Gastroesophageal sphincter (tissue), 3 donors: ENCODE results near the gene CCDC73.

Experiments used
- POLR2AphosphoS5 ChIP-seq: sonication (generic); formaldehyde crosslinking; IDR thresholded peaks from one replicate; pipeline ENCODE4 v1.6.1; 2017; ENCODE audit warnings: antibody characterized with exemption
- TF ChIP-seq, protein P1 (sequence below), 4 experiments: fragments of 200-600 bp in 2 of 4; fragments of 450-650 bp in 2 of 4; sonication (generic) in 1 of 4; IDR thresholded peaks; one replicate each; pipeline ENCODE4 v1.5.1; 2017 to 2019; ENCODE audit warnings: antibody characterized with exemption in 4 of 4, mild to moderate bottlenecking in 2 of 4, moderate library complexity in 2 of 4

DNA sequence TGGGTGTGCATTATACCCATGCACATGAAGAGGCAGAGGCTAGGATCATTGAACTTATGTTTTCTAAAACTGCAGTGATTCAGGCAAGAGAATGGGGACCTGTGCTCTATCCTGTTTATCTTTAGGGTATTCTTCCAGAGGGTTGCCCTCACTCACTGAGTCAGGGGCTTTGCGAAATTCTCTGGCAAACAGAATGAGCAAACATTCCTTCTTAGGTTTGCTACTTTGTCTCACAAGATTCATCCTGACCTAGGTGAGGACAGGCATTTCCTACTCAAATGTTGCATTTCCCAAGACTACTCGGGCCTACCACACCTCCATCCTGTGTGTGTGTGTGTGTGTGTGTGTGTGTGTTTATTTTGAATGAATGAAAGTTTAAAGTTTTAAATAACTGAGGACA lies 213.5 kb downstream of the CCDC73 start:
- TF ChIP-seq, protein P1, sequence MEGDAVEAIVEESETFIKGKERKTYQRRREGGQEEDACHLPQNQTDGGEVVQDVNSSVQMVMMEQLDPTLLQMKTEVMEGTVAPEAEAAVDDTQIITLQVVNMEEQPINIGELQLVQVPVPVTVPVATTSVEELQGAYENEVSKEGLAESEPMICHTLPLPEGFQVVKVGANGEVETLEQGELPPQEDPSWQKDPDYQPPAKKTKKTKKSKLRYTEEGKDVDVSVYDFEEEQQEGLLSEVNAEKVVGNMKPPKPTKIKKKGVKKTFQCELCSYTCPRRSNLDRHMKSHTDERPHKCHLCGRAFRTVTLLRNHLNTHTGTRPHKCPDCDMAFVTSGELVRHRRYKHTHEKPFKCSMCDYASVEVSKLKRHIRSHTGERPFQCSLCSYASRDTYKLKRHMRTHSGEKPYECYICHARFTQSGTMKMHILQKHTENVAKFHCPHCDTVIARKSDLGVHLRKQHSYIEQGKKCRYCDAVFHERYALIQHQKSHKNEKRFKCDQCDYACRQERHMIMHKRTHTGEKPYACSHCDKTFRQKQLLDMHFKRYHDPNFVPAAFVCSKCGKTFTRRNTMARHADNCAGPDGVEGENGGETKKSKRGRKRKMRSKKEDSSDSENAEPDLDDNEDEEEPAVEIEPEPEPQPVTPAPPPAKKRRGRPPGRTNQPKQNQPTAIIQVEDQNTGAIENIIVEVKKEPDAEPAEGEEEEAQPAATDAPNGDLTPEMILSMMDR (IDR thresholded peaks at IDR 0.05) = no peak
- no peak for TF ChIP-seq POLR2AphosphoS5
